ENCODE measurements around the gene COQ6.

COQ6 gene

GRCh38 chr14:73942180-73942579 is 7.9 kb upstream of the COQ6 start:
- Histone ChIP-seq H3K27me3 (ENCODE audit: control insufficient read depth, insufficient read depth, low read length) (no peaks in the 10 kb centered on the region), H3K36me3 (ENCODE audit: control insufficient read depth, insufficient read depth, low read length) (no peaks in the 10 kb centered on the region), H3K4me3 (ENCODE audit: low read length) (no peak overlapping the region), H3K9me3 (ENCODE audit: control insufficient read depth, insufficient read depth, low read length) (no peaks in the 10 kb centered on the region), H3K27ac (ENCODE audit: low read length) (no peak overlapping the region), H3K4me1 (ENCODE audit: control insufficient read depth, insufficient read depth, low read length) (no peaks in the 10 kb centered on the region)
- no CpG with 5 or more reads among the region's 7 CpGs for WGBS (ENCODE audit: insufficient coverage, insufficient read length)
- DNase-seq (ENCODE audit: low read depth, low spot score): no peak

- no peaks in the 10 kb centered on the region for H3K4me1 ChIP-seq (ENCODE audit: control insufficient read depth, insufficient read depth, low read length)
- no peaks in the 10 kb centered on the region for H3K36me3 ChIP-seq (ENCODE audit: control insufficient read depth, insufficient read depth, low read length)
- no peaks in the 10 kb centered on the region for H3K9me3 ChIP-seq (ENCODE audit: control insufficient read depth, insufficient read depth, low read length)
- no peak for DNase-seq (ENCODE audit: low read depth, low spot score)
- H3K4me3 ChIP-seq (ENCODE audit: low read length): no peak overlapping the region
- no peaks in the 10 kb centered on the region for H3K27me3 ChIP-seq (ENCODE audit: control insufficient read depth, insufficient read depth, low read length)
- WGBS (ENCODE audit: insufficient coverage, insufficient read length): no CpG with 5 or more reads among the region's 4 CpGs
- H3K27ac ChIP-seq (ENCODE audit: low read length): no peak overlapping the region
These were observed 7.0 kb upstream of the COQ6 start for GRCh38 chr14:73943083-73943482.

- Histone ChIP-seq H3K4me1 (ENCODE audit: control insufficient read depth, insufficient read depth, low read length) (no peaks in the 10 kb centered on the region), H3K27me3 (ENCODE audit: control insufficient read depth, insufficient read depth, low read length) (no peaks in the 10 kb centered on the region), H3K4me3 (ENCODE audit: low read length) (no peak overlapping the region), H3K36me3 (ENCODE audit: control insufficient read depth, insufficient read depth, low read length) (no peaks in the 10 kb centered on the region), H3K9me3 (ENCODE audit: control insufficient read depth, insufficient read depth, low read length) (no peaks in the 10 kb centered on the region), H3K27ac (ENCODE audit: low read length) (no peak overlapping the region)
- WGBS (ENCODE audit: insufficient coverage, insufficient read length): no CpG with 5 or more reads among the region's 17 CpGs
- no peak for DNase-seq (ENCODE audit: low read depth, low spot score)
These were observed 5.5 kb upstream of the COQ6 start for GRCh38 chr14:73944432-73945158.

- no peaks in the 10 kb centered on the region for H3K27me3 ChIP-seq (ENCODE audit: control insufficient read depth, insufficient read depth, low read length)
- H3K27ac ChIP-seq (ENCODE audit: low read length): no peak overlapping the region
- no peaks in the 10 kb centered on the region for H3K36me3 ChIP-seq (ENCODE audit: control insufficient read depth, insufficient read depth, low read length)
- H3K4me1 ChIP-seq (ENCODE audit: control insufficient read depth, insufficient read depth, low read length): no peaks in the 10 kb centered on the region
- no peak overlapping the region for H3K4me3 ChIP-seq (ENCODE audit: low read length)
- no peaks in the 10 kb centered on the region for H3K9me3 ChIP-seq (ENCODE audit: control insufficient read depth, insufficient read depth, low read length)
- no CpG with 5 or more reads among the region's 4 CpGs for WGBS (ENCODE audit: insufficient coverage, insufficient read length)
- DNase-seq (ENCODE audit: low read depth, low spot score): no peak
These were observed 4.9 kb upstream of the COQ6 start for GRCh38 chr14:73945159-73945670.

GRCh38 chr14:73953731-73954130 is 3.6 kb downstream of the COQ6 start:
- Histone ChIP-seq H3K4me1 (ENCODE audit: control insufficient read depth, insufficient read depth, low read length) (no peaks in the 10 kb centered on the region; the same call in 1 of the 2 replicates), H3K27me3 (ENCODE audit: control insufficient read depth, insufficient read depth, low read length) (no peaks in the 10 kb centered on the region), H3K27ac (ENCODE audit: low read length) (no peak overlapping the region), H3K9me3 (ENCODE audit: control insufficient read depth, insufficient read depth, low read length) (no peaks in the 10 kb centered on the region), H3K4me3 (ENCODE audit: low read length) (no peak overlapping the region), H3K36me3 (ENCODE audit: control insufficient read depth, insufficient read depth, low read length) (no peaks in the 10 kb centered on the region)
- no CpG with 5 or more reads among the region's 1 CpG for WGBS (ENCODE audit: insufficient coverage, insufficient read length)
- no peak for DNase-seq (ENCODE audit: low read depth, low spot score)

GRCh38 chr14:73955674-73956073 is 5.6 kb downstream of the COQ6 start:
- Histone ChIP-seq H3K4me3 (ENCODE audit: low read length) (no peak overlapping the region), H3K27me3 (ENCODE audit: control insufficient read depth, insufficient read depth, low read length) (no peaks in the 10 kb centered on the region), H3K27ac (ENCODE audit: low read length) (no peak overlapping the region), H3K36me3 (ENCODE audit: control insufficient read depth, insufficient read depth, low read length) (no peaks in the 10 kb centered on the region; the same call in 1 of the 2 replicates), H3K4me1 (ENCODE audit: control insufficient read depth, insufficient read depth, low read length) (no peaks in the 10 kb centered on the region; the same call in 1 of the 2 replicates), H3K9me3 (ENCODE audit: control insufficient read depth, insufficient read depth, low read length) (no peaks in the 10 kb centered on the region)
- DNase-seq (ENCODE audit: low read depth, low spot score): no peak
- no CpG with 5 or more reads among the region's 5 CpGs for WGBS (ENCODE audit: insufficient coverage, insufficient read length)

- no peak for DNase-seq (ENCODE audit: low read depth, low spot score)
- H3K27me3 ChIP-seq (ENCODE audit: control insufficient read depth, insufficient read depth, low read length): no peaks in the 10 kb centered on the region
- no peaks in the 10 kb centered on the region for H3K9me3 ChIP-seq (ENCODE audit: control insufficient read depth, insufficient read depth, low read length)
- no peak overlapping the region for H3K4me3 ChIP-seq (ENCODE audit: low read length)
- H3K27ac ChIP-seq (ENCODE audit: low read length): no peak overlapping the region
- H3K36me3 ChIP-seq (ENCODE audit: control insufficient read depth, insufficient read depth, low read length): no peaks in the 10 kb centered on the region; the same call in 1 of the 2 replicates
- no peaks in the 10 kb centered on the region for H3K4me1 ChIP-seq (ENCODE audit: control insufficient read depth, insufficient read depth, low read length)
These were observed 8.5 kb downstream of the COQ6 start for GRCh38 chr14:73958591-73958990.

GRCh38 chr14:73961192-73961591 is 11.1 kb downstream of the COQ6 start:
- Histone ChIP-seq H3K4me1 (ENCODE audit: control insufficient read depth, insufficient read depth, low read length) (no peaks in the 10 kb centered on the region), H3K27me3 (ENCODE audit: control insufficient read depth, insufficient read depth, low read length) (no peaks in the 10 kb centered on the region), H3K9me3 (ENCODE audit: control insufficient read depth, insufficient read depth, low read length) (no peaks in the 10 kb centered on the region), H3K27ac (ENCODE audit: low read length) (no peak overlapping the region), H3K4me3 (ENCODE audit: low read length) (no peak overlapping the region), H3K36me3 (ENCODE audit: control insufficient read depth, insufficient read depth, low read length) (no peaks in the 10 kb centered on the region; the same call in 1 of the 2 replicates)
- no CpG with 5 or more reads among the region's 12 CpGs for WGBS (ENCODE audit: insufficient coverage, insufficient read length)
- no peak for DNase-seq (ENCODE audit: low read depth, low spot score)

GRCh38 chr14:73965216-73965615 is 15.1 kb downstream of the COQ6 start:
- DNase-seq (ENCODE audit: low read depth, low spot score): no peak
- H3K9me3 ChIP-seq (ENCODE audit: control insufficient read depth, insufficient read depth, low read length): no peaks in the 10 kb centered on the region
- H3K4me3 ChIP-seq (ENCODE audit: low read length): no peak overlapping the region
- no CpG with 5 or more reads among the region's 4 CpGs for WGBS (ENCODE audit: insufficient coverage, insufficient read length)
- H3K4me1 ChIP-seq (ENCODE audit: control insufficient read depth, insufficient read depth, low read length): no peaks in the 10 kb centered on the region
- no peaks in the 10 kb centered on the region for H3K27me3 ChIP-seq (ENCODE audit: control insufficient read depth, insufficient read depth, low read length)
- H3K27ac ChIP-seq (ENCODE audit: low read length): no peak overlapping the region
- H3K36me3 ChIP-seq (ENCODE audit: control insufficient read depth, insufficient read depth, low read length): peaks cover 4% of the 10 kb centered on the region; the same call in 1 of the 2 replicates

GRCh38 chr14:73968885-73969284 is 18.8 kb downstream of the COQ6 start:
- H3K36me3 ChIP-seq (ENCODE audit: control insufficient read depth, insufficient read depth, low read length): peaks cover 4% of the 10 kb centered on the region; the same call in 1 of the 2 replicates
- no peak overlapping the region for H3K27ac ChIP-seq (ENCODE audit: low read length)
- no peaks in the 10 kb centered on the region for H3K9me3 ChIP-seq (ENCODE audit: control insufficient read depth, insufficient read depth, low read length)
- no CpG with 5 or more reads among the region's 2 CpGs for WGBS (ENCODE audit: insufficient coverage, insufficient read length)
- 0 out of 2 replicates have a peak, but pooled peaks cover 1% of the 10 kb centered on the region for H3K4me1 ChIP-seq (ENCODE audit: control insufficient read depth, insufficient read depth, low read length)
- no peak for DNase-seq (ENCODE audit: low read depth, low spot score)
- no peaks in the 10 kb centered on the region for H3K27me3 ChIP-seq (ENCODE audit: control insufficient read depth, insufficient read depth, low read length)
- H3K4me3 ChIP-seq (ENCODE audit: low read length): no peak overlapping the region

GRCh38 chr14:73973497-73973896 is 23.4 kb downstream of the COQ6 start:
- H3K36me3 ChIP-seq (ENCODE audit: control insufficient read depth, insufficient read depth, low read length): no peaks in the 10 kb centered on the region; the same call in 1 of the 2 replicates
- no peaks in the 10 kb centered on the region for H3K27me3 ChIP-seq (ENCODE audit: control insufficient read depth, insufficient read depth, low read length)
- no CpG with 5 or more reads among the region's 2 CpGs for WGBS (ENCODE audit: insufficient coverage, insufficient read length)
- H3K4me3 ChIP-seq (ENCODE audit: low read length): no peak overlapping the region
- no peak overlapping the region for H3K27ac ChIP-seq (ENCODE audit: low read length)
- no peaks in the 10 kb centered on the region for H3K9me3 ChIP-seq (ENCODE audit: control insufficient read depth, insufficient read depth, low read length)
- 0 out of 2 replicates have a peak, but pooled peaks cover 1% of the 10 kb centered on the region for H3K4me1 ChIP-seq (ENCODE audit: control insufficient read depth, insufficient read depth, low read length)
- DNase-seq (ENCODE audit: low read depth, low spot score): no peak
